Measurements from ENCODE around the gene COX6A2.
"Not testable (repeated sequence)": the region's sequence is repeated elsewhere in the genome, so short reads cannot be mapped to it uniquely, and the experiment has no call there.

COX6A2 gene

DNA sequence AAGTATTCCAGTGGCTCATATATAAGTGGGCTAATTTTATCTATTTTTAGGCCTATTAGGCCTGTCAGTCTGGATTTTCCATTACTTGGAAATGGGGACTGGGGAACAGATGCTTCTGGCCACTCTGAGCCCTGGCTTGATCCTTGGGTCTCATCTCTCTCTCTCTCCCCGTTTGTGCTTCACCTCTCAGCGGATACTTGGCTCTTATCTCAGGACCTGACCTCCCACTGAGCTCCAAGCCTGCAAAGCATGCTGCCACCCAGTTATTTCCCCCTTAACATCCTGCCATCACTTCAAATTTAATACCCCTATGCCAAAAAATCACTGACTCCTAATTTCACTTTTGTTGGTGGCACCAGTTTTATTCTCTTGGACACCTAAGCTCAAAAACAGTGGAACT, 10.3 kb upstream of the COX6A2 start:
- no peak for DNase-seq (ENCODE audit: low read depth in 3 of 3)

DNA sequence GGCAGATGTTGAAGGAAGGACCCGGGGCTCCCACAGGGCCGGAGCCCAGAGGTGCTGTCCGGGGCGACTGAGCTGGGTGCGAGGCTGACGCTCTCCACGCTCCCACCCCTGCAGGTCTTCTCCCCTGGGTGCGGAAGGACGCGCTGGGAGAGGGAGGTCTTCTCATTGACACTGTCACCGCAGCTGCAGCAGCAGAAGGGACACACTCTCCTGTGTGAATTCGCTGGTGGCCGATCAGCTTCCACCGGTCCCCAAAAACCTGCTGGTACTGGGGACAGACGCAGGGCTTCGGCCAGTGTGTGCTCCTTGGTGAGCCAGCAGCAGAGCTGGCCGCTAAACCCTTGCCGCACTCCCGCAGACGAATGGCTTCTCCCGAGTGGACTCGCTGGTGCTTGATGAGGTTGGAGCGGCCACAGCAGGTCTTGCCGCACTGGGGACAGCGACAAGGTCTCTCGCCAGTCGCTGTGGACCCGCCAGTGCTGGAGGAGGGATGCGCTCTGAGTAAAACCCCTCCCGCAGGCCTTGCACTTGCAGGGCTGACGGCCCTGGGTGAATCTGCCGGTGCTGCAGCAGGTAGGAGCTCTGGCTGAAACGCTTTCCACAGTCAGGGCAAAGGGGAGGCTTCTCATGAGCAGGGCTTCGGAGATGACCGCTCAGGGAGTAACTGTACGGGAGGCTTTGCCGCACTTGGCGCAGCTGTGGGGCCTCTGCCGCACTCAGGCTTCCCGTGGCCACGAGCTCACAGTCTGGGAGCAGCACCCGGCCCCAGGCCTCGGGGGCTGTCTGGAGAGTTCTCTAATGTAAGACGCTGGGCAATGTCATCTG, 8.3 kb upstream of the COX6A2 start:
- no peak for DNase-seq (ENCODE audit: low read depth in 3 of 3)

DNA sequence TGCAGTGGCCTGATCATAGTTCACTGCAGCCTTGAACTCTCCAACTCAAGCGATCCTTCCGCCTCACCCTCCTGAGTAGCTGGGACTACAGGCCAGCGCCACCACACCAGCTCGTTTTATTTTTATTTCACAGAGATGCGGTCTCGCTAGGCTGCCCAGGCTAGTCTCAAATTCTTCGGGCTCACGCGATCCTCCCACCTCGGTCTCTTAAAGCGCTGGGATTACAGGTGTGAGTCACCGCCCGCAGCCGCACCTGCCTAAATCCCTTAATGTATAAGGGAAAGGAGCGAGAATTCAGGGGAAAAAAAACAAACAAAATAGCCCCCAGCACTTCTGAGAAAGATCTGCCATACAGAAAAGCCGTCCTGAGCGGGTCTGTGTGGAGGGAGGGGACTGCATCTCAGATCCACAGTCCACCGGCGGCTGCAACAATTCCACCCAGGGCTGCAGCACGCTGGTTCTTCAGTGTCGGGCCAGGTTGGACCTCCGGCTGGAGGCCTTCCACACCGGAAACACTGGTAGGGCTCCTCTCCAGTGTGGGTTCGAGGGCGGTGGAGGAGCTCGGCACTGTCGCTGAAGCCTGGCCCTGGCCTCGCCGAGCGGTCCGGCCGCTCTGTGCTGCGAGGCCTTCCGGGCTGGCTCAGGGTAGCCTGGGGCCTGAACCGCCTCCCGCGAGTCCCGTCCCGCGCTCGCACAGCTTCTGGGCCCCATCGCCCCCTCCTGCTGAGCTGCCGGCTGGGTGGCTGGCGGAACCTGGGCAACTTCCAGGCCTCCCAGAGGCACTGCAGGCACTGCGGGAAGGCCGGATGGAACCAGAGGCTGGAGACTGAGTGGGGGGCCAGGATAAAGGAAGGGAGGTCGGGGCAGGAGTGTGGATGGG, 7.4 kb upstream of the COX6A2 start:
- DNase-seq (ENCODE audit: low read depth in 3 of 3) = no peak

DNA sequence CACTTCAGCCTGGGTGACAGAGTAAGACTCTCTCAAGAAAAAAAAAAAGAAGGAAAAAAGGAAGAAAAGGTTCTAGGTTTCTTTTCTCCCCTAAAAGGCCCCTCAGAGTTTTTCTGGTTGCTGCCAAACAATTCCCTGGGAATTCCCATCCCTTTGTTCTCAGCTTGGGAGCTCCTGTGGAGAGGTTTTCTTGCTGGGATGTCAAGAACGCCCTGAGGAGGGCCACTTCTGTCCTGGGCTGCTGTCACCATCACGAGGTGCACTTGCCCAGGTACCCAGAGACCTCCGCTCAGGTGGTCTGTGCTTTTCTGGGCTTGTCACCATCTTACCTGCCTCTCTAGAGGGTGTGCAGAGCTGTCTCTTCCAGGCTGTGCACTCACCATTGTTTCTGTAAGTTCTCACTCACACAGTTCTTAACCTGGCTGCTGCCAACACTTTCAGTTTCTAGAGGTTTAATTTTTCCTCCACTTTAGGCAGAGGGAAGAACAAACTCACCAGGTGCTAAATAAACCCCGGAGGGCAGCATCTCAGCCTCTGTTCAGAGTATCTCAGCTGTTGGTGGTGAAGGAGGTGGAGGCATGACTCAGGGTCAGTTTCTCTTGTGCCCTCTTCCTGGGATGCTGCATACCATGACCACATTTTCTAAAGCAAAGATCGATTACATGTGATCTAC, 2.4 kb upstream of the COX6A2 start:
- DNase-seq (ENCODE audit: low read depth in 3 of 3) = no peak

DNA sequence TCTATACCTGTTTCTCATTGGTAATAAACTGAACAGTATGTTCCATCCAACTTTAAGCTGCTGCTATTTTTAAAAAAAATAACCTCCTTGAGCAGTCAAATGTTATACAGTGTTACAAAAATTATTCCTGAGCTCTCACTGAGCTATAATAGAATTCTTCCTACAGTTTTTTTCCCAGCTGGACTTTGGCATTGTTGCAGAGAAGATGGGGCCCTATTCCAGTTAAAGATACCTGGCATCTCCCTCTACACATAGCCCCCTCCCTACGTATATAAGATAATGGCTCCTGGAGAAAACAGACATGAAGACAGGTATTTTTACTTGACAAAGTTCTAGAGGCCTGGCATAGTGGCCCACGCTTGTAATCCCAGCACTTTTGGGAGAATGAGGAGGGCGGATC, 1.6 kb upstream of the COX6A2 start:
- no peak for DNase-seq (ENCODE audit: low read depth in 3 of 3)

DNA sequence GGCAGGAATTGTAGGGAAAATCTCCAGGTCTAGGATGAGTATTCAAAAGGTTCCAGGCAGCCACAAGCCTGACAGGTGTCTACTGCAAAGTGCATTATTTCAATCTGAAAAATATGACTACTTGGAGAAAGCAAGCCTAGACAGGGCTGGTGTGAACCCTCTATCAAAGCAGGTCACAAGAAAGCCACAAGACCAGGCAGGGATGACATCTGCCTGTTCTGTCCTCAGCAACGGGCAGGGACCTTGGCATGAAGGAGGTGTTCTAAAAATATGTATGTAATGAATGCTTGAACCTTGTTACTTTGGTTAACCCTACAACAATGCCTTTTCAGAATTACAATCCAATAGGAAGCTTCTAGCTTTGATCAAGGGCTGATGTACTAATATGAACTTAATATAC, 1.2 kb upstream of the COX6A2 start:
- no peak for DNase-seq (ENCODE audit: low read depth in 3 of 3)

DNA sequence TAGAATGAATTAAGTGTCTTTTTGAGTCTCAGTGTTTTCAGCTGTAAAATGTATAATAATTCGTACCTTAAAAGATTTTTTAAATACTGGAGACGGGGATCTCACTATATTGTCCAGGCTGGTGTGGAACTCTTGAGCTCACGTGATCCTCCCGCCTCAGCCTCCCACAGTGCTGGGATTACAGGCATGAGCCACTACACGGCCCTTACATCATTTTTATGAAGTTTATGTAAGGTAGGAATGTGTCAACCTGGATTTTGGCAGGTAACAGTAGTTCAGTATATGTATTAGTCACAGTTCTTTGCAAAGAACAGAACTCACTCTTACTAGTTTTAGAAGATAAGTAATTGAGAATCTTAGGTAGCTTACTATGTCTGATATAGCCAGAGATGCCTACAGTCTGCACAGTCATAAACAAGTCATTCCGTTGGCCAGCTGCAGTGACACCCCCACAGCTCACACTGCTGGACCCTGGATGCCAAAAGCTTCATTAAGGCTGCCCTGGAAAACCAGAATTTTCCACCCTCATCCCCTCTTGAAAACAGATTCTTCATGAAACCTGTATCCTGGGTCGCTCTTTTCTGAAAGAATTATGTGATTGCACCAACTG, 583 bp upstream of the COX6A2 start:
- no peak for DNase-seq (ENCODE audit: low read depth in 3 of 3)

DNA sequence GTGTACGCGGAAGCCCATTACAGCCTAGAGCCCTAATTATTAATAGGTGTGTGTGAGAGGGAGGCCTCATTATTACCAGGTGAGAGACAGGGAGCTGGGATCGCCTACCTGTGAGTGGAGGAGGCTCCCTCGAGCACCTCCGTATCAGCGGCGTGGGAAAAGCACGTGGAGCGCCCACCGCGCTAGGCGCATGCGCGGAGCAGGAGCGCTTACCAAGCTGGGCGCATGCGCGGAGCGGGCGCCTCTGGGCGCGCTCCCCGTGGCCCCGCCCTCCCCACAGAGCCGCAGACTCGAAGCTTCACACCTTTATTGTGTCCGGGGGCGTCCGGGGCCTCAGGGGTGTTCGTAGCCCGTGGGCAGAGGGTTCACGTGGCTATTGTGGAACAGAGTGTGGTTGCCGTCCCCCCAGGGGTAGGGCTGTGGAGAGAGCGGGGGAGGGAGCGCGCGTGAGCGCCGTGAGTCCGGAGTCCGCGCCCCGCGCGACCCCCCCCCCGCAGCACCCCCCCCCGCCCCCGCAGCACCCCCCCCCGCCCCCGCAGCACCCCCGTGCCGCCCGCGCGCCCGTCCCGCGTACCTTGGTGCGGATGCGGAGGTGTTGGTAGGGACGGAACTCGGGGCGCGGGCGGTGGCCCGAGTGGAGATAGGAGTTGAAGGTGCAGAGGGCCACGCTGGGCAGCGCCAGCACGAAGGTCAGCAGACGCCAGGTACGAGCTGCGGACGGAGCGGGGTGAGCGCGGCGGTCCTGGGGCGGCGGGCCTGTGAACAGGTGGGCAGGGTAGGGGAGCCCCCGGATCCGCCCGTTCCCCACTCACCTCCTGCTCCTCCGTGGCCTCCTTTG, 500 bp downstream of the COX6A2 start:
- peak; percentile 45 to 71 (median 46) for DNase-seq (ENCODE audit: low read depth in 3 of 3)

DNA sequence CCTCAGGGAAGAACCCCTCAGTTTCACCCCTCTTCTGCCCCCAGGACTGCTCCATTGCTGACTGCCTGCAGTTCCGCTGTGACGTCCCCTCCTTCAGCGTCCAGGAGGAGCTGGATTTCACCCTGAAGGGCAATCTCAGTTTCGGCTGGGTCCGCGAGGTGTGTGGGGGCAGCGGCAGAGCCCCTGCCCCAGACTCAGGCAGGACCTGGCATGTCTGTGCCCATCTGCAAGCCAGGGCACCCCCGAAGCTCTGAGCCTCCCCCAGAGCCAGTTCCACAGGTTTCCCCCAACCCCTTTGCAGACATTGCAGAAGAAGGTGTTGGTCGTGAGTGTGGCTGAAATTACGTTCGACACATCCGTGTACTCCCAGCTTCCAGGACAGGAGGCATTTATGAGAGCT, 4.4 kb downstream of the COX6A2 start:
- DNase-seq (ENCODE audit: low read depth in 3 of 3) = no peak

DNA sequence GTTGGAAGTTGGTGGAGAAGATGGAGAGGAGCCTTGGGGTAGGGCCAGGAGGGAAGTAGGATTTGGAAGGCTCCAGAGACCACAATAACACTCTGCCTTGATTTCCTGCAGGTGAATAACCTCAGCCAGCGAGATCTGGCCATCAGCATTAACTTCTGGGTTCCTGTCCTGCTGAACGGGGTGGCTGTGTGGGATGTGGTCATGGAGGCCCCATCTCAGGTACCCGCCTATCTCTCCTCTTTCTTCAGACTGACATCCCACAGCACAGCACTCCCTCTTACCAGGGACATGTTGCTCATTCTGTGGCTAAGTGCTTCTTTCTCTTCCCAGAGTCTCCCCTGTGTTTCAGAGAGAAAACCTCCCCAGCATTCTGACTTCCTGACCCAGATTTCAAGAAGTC, 4.9 kb downstream of the COX6A2 start:
- no peak for DNase-seq (ENCODE audit: low read depth in 3 of 3)

DNA sequence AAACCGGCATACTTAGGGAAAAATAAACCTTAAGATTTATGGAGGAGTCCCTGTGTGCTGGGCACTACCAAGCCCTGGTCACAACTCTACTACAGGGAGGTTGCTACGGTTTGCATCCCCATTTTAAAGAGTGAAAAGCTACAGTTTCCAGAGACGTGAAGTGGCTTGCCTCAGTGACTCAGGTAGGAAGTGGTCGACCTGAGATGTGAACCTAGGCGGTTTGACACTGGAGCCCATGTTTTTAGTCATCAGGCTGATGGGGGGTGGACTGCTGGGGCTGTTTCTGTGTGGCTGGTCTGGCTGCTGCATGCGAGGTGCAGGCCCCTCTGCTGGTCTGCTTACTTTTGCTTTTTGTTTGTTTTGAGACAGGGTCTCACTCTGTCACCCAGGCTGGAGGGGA, 6.6 kb downstream of the COX6A2 start:
- no peak for DNase-seq (ENCODE audit: low read depth in 3 of 3)

DNA sequence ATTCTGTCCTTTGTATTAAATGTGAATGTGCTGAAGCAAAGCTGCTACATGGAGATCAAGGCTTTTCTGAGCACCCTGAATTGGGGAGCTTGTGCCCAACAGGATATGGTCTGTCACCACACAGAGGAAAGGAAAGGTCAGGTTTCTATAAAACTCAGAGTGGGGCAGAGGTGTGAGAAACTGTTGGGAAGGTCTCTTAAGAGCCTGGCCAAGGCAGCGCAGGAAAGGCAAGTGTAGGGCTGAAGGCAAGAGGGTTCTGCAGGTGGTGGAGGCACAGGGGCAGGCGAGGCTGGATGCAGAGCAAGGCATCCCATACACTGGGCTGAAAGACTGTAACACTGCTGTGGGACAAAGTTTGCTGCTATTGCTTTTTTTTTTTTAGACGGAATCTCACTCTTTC, 8.1 kb downstream of the COX6A2 start:
- DNase-seq (ENCODE audit: low read depth in 3 of 3) = no peak

DNA sequence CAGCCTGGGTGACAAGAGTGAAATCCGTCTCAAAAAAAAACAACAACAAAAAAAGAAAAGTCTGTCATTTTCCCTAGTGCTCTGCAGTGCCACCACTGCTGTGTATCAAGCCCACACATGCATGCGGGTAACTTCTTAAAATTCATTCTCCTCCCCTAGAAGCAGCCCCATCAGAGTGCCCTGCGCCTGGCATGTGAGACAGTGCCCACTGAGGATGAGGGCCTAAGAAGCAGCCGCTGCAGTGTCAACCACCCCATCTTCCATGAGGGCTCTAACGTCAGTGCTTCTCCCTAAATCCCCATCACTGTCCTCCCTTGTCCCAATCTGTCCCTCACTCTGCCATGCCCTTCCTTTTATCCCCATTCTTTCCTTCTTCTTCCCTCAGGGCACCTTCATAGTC, 10.2 kb downstream of the COX6A2 start:
- DNase-seq (ENCODE audit: low read depth in 3 of 3) = no peak

DNA sequence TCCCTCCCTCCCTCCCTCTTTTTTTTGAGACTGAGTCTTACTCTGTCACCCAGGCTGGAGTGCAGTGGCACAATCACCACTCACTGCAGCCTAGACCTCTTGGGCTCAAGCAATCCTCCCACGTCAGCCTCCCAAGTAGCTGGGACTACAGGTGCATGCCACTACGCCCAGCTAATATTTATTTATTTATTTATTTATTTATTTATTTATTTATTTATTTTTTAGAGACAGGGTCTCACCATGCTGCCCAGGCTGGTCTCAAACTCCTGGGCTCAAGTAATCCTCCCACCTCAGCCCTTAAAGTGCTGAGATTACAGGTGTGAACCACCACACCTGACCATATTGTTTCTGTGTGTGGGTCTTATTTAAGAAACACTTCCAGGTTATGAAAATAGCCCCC, 11.1 kb downstream of the COX6A2 start:
- not testable (repeated sequence) for DNase-seq (ENCODE audit: low read depth in 3 of 3)

DNA sequence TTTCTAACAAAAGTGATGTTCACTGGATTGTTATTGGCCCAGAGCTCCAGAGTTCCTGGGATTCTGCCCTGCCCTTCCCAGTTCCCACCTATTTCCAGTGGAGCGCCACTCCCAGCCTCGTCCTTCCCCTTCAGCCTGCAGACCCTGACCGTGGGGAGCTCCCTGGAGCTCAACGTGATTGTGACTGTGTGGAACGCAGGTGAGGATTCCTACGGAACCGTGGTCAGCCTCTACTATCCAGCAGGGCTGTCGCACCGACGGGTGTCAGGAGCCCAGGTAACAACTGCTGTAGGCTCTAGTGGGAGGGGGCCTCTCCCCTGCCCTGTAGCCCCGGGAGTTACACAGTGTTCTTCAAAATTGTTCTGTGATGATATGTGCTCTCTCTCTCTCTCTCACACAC, 11.8 kb downstream of the COX6A2 start:
- no peak for DNase-seq (ENCODE audit: low read depth in 3 of 3)

DNA sequence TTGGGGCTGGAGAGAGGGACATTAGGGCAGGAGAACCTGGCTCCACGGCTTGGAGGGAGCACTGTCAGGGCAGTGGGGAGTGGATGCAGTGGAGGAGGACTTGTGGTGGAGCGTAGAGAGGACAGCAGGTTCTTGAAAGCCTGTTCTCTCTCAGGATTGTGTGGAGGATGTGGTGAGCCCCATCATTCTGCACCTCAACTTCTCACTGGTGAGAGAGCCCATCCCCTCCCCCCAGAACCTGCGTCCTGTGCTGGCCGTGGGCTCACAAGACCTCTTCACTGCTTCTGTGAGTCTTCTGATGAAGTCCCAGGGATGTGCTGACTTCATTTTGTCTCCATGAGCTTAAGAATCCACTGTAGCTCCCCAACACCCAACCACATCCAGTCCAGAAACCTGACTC, 13.5 kb downstream of the COX6A2 start:
- DNase-seq (ENCODE audit: low read depth in 3 of 3) = no peak

DNA sequence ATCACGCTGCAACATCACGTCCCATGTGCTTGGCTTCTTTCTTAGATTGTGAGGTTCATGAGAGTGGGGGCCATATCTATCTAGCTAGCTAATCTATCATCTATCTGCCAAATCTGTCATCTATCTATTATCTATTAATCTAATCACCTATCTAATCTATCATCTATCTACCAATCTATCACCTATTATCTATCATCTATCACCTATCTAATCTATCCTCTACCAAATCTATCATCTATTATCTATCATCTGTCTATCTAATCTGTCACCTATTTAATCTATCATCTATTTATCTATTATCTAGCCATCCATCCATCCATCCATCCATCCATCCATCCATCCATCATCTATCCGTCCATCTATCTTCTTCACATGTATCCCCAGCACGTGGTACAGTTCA, 14.2 kb downstream of the COX6A2 start:
- DNase-seq (ENCODE audit: low read depth in 3 of 3) = no peak

DNA sequence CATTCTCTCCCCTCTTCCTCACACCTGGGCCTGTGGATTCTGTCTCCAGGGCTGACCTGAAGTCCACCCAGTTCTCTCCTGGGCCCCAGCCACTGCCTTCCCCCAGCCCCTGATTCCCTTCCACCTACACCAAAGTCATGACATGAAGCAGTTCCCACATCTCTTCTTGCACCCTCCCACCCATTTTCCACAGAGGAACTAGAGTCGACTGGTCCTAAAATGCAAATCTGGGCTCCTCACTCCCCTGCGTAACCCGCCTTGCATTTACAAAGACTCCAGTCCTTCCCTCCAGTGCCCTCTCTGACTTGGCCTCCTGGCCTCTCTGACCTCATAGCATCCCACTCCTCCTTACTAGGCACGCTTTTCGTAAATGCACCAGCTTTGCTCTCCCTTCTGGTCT, 14.8 kb downstream of the COX6A2 start:
- no peak for DNase-seq (ENCODE audit: low read depth in 3 of 3)

DNA sequence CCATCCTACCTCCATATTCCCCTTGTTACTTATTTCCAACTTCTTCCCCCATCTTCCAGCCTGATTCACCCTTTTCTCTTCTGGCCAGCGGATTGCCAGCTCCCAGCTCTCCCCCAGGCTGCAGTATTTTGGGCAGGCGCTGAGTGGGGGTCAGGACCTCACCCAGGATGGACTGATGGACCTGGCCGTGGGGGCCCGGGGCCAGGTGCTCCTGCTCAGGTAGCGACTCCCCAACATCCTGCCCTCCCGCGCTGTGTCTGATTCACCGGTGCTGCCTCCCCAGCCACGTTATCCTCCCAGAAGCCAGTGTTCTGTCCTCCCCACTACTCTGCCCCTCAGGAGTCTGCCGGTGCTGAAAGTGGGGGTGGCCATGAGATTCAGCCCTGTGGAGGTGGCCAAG, 15.4 kb downstream of the COX6A2 start:
- no peak for DNase-seq (ENCODE audit: low read depth in 3 of 3)

DNA sequence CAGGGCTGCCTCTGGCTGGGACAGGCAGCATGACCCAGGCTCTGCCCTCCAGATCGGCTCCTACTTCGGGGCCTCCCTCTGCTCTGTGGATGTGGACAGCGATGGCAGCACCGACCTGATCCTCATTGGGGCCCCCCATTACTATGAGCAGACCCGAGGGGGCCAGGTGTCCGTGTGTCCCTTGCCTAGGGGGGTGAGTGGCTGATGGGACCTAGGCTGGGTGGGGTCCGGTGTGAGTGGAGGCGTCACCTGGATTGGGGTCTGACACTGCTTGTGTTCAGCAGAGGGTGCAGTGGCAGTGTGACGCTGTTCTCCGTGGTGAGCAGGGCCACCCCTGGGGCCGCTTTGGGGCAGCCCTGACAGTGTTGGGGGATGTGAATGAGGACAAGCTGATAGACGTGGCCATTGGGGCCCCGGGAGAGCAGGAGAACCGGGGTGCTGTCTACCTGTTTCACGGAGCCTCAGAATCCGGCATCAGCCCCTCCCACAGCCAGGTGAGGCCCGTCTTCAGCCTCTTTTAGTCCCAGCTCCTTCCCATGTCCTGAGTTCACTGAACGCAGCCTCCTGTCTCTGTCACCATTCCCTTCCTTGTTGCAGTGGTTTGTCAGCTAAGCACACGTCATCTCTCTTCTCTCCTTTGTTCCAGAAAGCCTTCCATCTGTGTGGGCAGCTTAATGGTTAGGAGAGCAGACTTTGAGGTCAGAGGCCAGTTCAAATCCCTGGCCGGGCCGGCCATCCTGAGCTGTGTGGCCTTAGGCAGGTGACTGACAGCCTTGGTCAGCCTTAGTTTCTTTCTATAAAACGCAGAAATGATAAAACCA, 16.9 kb downstream of the COX6A2 start:
- no peak for DNase-seq (ENCODE audit: low read depth in 3 of 3)
